HEK293 (cell line): ENCODE results near the gene VAMP8.
A peak's percentile ranks its signal among the peaks of the same experiment; 100 is the strongest.

ENCODE experiments used
- CTCF ChIA-PET: fragments of 350-600 bp; formaldehyde crosslinking; extraction: SDS; loops from one replicate; lab custom pipeline; 2021; ENCODE audit warnings: antibody characterized with exemption; lab: Yijun Ruan, JAX
- POLR2A ChIA-PET: fragments of 300-600 bp; formaldehyde crosslinking; extraction: SDS; loops from one replicate; lab custom pipeline; 2020; ENCODE audit warnings: antibody characterized with exemption, inconsistent platforms; lab: Yijun Ruan, JAX
- H3K27ac ChIP-seq: fragments of 200-500 bp; sonication (Bioruptor generic); 2 replicates; pipeline ENCODE4 v1.5.1; 2014; ENCODE audit warnings: low read depth, low read length, control low read depth, inconsistent platforms; ENCODE audit errors: extremely low read depth
- H3K36me3 ChIP-seq, 2 experiments: fragments of 200-500 bp in 1 of 2; sonication (Bioruptor generic) in 1 of 2; 1 replicate in 1 of 2; 2 replicates in 1 of 2; pipeline ENCODE4 v1.5.1; 2014 to 2017; ENCODE audit warnings: inconsistent platforms in 2 of 2, low read length in 2 of 2; ENCODE audit not compliant: control insufficient read depth in 2 of 2, insufficient read depth in 1 of 2
- H3K4me1 ChIP-seq: fragments of 200-500 bp; sonication (Bioruptor generic); 2 replicates; pipeline ENCODE4 v1.5.1; 2014; ENCODE audit warnings: mild to moderate bottlenecking, low read length, inconsistent platforms; ENCODE audit not compliant: control insufficient read depth, insufficient read depth
- H3K4me3 ChIP-seq: 2 replicates; pipeline ENCODE4 v1.5.1; 2011; ENCODE audit warnings: low read depth, mild to moderate bottlenecking, control low read depth, low read length, moderate library complexity
- H3K9me3 ChIP-seq: fragments of 200-500 bp; sonication (Bioruptor generic); 2 replicates; pipeline ENCODE4 v1.5.1; 2014; ENCODE audit warnings: low read depth, low read length, inconsistent platforms; ENCODE audit not compliant: control insufficient read depth, insufficient read depth
- HOXD13 ChIP-seq: sonication (generic); formaldehyde crosslinking; IDR thresholded peaks from 2 replicates; pipeline ENCODE4 v1.8.0; 2022; ENCODE audit warnings: missing genetic modification reagents, borderline replicate concordance
- SCRT2 ChIP-seq: fragments of 450-650 bp; formaldehyde crosslinking; IDR thresholded peaks from 2 replicates; pipeline ENCODE4 v1.5.1; 2016; ENCODE audit warnings: missing biosample characterization, missing genetic modification characterization
- YY2 ChIP-seq: fragments of 450-650 bp; formaldehyde crosslinking; IDR thresholded peaks from 2 replicates; pipeline ENCODE4 v1.5.1; 2016; ENCODE audit warnings: missing biosample characterization, missing genetic modification characterization
- ZFP3 ChIP-seq: fragments of 450-650 bp; formaldehyde crosslinking; IDR thresholded peaks from 2 replicates; pipeline ENCODE4 v1.5.1; 2016; ENCODE audit warnings: low read depth, missing biosample characterization, missing genetic modification characterization
- ZIC2 ChIP-seq: fragments of 450-650 bp; formaldehyde crosslinking; IDR thresholded peaks from 2 replicates; pipeline ENCODE4 v1.5.1; 2016; ENCODE audit warnings: missing biosample characterization, missing genetic modification characterization
- ZNF266 ChIP-seq: fragments of 450-650 bp; formaldehyde crosslinking; IDR thresholded peaks from 2 replicates; pipeline ENCODE4 v1.5.1; 2016; ENCODE audit warnings: missing biosample characterization, missing genetic modification characterization, low read depth
- ZNF391 ChIP-seq: fragments of 450-650 bp; formaldehyde crosslinking; IDR thresholded peaks from 2 replicates; pipeline ENCODE4 v1.5.1; 2016; ENCODE audit warnings: low read depth, missing biosample characterization, missing genetic modification characterization, borderline replicate concordance
- ZNF394 ChIP-seq: fragments of 450-650 bp; formaldehyde crosslinking; IDR thresholded peaks from 2 replicates; pipeline ENCODE4 v1.5.1; 2016; ENCODE audit warnings: missing biosample characterization, missing genetic modification characterization, mild to moderate bottlenecking, moderate library complexity, borderline replicate concordance
- ZNF600 ChIP-seq: fragments of 450-650 bp; formaldehyde crosslinking; IDR thresholded peaks from 2 replicates; pipeline ENCODE4 v1.5.1; 2016; ENCODE audit warnings: missing biosample characterization, missing genetic modification characterization
- ZNF707 ChIP-seq: fragments of 450-650 bp; formaldehyde crosslinking; IDR thresholded peaks from 2 replicates; pipeline ENCODE4 v1.5.1; 2016; ENCODE audit warnings: missing biosample characterization, missing genetic modification characterization
- TF ChIP-seq, protein P1 (sequence below): fragments of 450-650 bp; formaldehyde crosslinking; IDR thresholded peaks from 2 replicates; pipeline ENCODE4 v1.5.1; 2017; ENCODE audit warnings: missing biosample characterization, missing genetic modification characterization
- TF ChIP-seq, protein P2 (sequence below): fragments of 450-650 bp; formaldehyde crosslinking; IDR thresholded peaks from 2 replicates; pipeline ENCODE4 v1.5.1; 2016; ENCODE audit warnings: missing biosample characterization, missing genetic modification characterization
- TF ChIP-seq, protein P3 (sequence below): fragments of 450-650 bp; formaldehyde crosslinking; optimal IDR thresholded peaks from 2 replicates; pipeline ENCODE3; 2016; ENCODE audit warnings: missing biosample characterization, mild to moderate bottlenecking, missing genetic modification characterization

Gene VAMP8

DNA sequence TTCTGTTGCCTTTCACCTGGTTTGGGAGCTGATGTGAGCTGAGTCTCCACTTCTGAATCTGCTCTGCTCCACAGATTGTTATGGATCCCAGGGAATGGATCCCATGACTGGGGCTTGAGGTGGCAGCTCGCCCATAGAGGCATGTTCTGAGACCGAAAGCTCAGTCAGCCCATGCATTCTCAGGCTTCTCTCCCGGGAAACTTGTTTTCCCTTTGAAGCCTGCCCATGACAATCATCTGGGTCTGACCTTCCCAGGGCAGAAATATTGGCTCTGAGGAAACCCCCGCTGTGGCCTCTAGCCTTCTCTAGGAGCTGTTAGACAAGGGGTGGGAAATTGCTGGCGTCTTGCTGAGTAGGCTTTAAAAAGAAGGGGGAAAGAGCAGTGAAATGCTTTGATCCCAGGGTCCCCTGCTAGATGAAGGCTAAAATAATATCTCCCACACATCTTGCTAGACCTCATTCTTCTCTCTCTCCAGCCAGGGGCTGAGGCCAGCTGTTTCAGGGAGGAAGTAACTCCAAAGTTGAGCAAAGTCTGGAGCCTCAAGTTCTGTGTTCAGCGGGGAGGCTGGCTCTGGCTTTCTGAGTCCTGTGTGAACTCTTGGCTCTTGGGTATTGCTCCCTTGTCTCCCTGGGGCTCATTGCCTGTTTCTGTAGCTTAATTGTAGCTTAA is 2.0 kb downstream of the VAMP8 start:
- Histone ChIP-seq H3K9me3 (no peaks in the 10 kb centered on the region), H3K4me1 (peaks cover 14% of the 10 kb centered on the region), H3K36me3 (peaks cover 0 to 20% of the 10 kb centered on the region in 2 experiments; a peak in 2 of 3 replicates), H3K4me3 (no peak overlapping the region), H3K27ac (peak overlapping the region; percentile 35; the same call in 1 of the 2 replicates)
- ChIA-PET POLR2A (interaction anchor here (0.6 to 3.8 kb wide), 4 partner anchors 8 to 64 kb away, joined by 3 to 38 read pairs (median 8); partner anchors contain the start of genes RNF181 and TMEM150A), CTCF (interaction anchor here (0.6 kb wide), 1 partner anchor 29 kb away, joined by 3 read pairs; no protein-coding TSS in a partner anchor)
- TF ChIP-seq, protein P1, sequence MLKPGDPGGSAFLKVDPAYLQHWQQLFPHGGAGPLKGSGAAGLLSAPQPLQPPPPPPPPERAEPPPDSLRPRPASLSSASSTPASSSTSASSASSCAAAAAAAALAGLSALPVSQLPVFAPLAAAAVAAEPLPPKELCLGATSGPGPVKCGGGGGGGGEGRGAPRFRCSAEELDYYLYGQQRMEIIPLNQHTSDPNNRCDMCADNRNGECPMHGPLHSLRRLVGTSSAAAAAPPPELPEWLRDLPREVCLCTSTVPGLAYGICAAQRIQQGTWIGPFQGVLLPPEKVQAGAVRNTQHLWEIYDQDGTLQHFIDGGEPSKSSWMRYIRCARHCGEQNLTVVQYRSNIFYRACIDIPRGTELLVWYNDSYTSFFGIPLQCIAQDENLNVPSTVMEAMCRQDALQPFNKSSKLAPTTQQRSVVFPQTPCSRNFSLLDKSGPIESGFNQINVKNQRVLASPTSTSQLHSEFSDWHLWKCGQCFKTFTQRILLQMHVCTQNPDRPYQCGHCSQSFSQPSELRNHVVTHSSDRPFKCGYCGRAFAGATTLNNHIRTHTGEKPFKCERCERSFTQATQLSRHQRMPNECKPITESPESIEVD, result no peak
- TF ChIP-seq ZIC2 (tag by site-specific recombination) (peak; percentile 88), ZNF600 (tag by site-specific recombination) (peak; percentile 79), ZFP3 (no peak)
- TF ChIP-seq, protein P2, sequence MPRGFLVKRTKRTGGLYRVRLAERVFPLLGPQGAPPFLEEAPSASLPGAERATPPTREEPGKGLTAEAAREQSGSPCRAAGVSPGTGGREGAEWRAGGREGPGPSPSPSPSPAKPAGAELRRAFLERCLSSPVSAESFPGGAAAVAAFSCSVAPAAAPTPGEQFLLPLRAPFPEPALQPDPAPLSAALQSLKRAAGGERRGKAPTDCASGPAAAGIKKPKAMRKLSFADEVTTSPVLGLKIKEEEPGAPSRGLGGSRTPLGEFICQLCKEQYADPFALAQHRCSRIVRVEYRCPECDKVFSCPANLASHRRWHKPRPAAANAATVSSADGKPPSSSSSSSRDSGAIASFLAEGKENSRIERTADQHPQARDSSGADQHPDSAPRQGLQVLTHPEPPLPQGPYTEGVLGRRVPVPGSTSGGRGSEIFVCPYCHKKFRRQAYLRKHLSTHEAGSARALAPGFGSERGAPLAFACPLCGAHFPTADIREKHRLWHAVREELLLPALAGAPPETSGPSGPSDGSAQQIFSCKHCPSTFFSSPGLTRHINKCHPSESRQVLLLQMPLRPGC (tag by site-specific recombination), result no peak

DNA sequence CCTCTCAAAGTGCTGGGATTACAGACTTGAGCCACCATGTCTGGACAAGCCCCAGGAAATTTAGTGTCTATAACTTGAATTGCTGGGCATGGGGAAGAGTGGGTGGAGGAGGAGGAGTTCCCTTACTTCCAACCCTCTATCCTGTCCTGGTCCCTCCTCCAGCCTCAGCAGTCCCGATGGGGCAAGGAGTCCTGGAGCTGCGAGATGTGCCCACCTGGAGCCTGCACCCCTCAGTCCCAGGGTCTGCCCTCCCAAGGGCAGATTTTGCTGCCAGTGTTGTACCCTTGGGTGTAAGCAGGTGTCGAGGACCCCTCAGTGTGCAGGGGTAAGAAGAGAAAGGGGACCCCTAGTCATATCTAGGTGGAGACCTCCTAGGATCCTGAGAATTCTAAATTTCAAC is 2.8 kb downstream of the VAMP8 start:
- peaks cover 14% of the 10 kb centered on the region for H3K4me1 ChIP-seq
- no peak for TF ChIP-seq ZNF707 (tag by site-specific recombination)
- TF ChIP-seq, protein P3, sequence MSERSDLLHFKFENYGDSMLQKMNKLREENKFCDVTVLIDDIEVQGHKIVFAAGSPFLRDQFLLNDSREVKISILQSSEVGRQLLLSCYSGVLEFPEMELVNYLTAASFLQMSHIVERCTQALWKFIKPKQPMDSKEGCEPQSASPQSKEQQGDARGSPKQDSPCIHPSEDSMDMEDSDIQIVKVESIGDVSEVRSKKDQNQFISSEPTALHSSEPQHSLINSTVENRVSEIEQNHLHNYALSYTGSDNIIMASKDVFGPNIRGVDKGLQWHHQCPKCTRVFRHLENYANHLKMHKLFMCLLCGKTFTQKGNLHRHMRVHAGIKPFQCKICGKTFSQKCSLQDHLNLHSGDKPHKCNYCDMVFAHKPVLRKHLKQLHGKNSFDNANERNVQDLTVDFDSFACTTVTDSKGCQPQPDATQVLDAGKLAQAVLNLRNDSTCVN (tag by site-specific recombination), result no peak
- no peak overlapping the region for H3K4me3 ChIP-seq
- peaks cover 0 to 20% of the 10 kb centered on the region in 2 experiments; a peak in 2 of 3 replicates for H3K36me3 ChIP-seq
- POLR2A ChIA-PET, result no interaction called here
- CTCF ChIA-PET, result interaction anchor here (0.8 kb wide), 1 partner anchor 24 kb away, joined by 3 read pairs; no protein-coding TSS in a partner anchor
- no peak overlapping the region for H3K27ac ChIP-seq
- no peaks in the 10 kb centered on the region for H3K9me3 ChIP-seq

DNA sequence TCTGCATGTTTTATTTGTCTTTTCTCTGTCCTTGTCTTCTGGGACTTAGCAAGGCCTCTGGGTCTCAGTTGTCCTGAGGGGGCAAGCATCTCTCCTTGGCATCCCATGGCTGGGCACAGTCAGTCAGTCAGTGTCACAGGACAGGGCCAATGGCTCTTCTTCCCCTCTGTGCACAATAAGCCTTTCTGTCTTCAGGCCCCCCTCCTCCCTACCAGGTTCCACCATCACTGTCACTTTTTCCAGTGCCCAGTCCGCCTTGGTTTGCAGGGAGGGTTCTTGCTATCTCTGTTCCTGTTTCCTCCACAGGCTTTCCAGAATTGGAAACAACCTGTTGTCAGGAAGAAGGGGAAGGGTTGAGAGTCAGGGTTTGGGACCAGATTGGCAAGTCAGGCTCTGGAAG is 5.1 kb downstream of the VAMP8 start:
- Histone ChIP-seq H3K4me1 (0 out of 2 replicates have a peak, but pooled peaks cover 5% of the 10 kb centered on the region), H3K27ac (no peak overlapping the region), H3K4me3 (no peak overlapping the region), H3K9me3 (no peaks in the 10 kb centered on the region), H3K36me3 (peaks cover 0 to 20% of the 10 kb centered on the region in 2 experiments; a peak in 2 of 3 replicates)
- POLR2A ChIA-PET, result interaction anchor here (0.6 kb wide), 1 partner anchor 24 kb away, joined by 4 read pairs; no protein-coding TSS in a partner anchor
- TF ChIP-seq ZNF266 (no peak), SCRT2 (tag by site-specific recombination) (peak; percentile 48)
- CTCF ChIA-PET, result no interaction called here

DNA sequence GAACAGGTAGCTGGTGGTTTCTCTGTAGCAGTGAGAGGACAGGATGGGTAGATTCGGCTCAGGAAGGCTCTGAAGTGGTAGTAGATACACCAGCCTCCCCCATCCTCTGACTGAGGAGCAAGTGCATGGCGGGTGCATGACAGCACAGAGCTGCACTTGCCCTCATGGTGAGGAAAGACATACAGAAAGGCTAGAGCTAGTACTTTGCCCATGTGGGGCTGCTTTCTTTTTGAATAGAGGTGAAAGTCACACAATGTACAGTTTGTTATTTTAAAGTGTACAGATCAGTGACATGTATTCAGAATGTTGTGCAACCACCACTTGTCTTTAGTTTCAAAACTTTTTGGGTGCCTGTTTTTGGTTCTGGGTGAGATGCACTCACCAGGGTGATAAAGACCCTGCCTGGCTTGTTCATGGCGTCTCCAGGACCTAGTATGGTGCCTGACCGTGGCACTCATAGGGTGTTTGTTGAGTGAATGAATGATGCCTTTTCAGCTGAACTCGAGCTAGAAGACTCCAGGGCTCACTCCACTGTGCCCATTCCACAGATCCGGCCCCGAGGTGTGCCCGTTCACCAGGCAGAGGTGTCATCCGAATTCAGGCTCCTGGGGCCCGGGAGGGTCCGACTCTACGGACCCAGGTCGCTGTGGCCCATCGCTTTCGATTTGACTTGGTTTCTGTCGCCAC is 6.4 kb downstream of the VAMP8 start:
- Histone ChIP-seq H3K27ac (no peak overlapping the region), H3K36me3 (peaks cover 0 to 20% of the 10 kb centered on the region in 2 experiments; a peak in 2 of 3 replicates), H3K4me1 (no peaks in the 10 kb centered on the region), H3K9me3 (no peaks in the 10 kb centered on the region), H3K4me3 (no peak overlapping the region)
- POLR2A ChIA-PET, result interaction anchor here (0.5 to 0.7 kb wide), 3 partner anchors 15 to 176 kb away, joined by 3 to 4 read pairs (median 3); no protein-coding TSS in a partner anchor
- CTCF ChIA-PET, result no interaction called here
- TF ChIP-seq YY2 (no peak), HOXD13 (no peak), ZNF394 (tag by site-specific recombination) (no peak), ZNF391 (no peak)
